ENCODE results near the gene INO80B.

The INO80B gene

GRCh38 chr2:74503506-74504475, 48.9 kb downstream of the INO80B start:
- DNase-seq = no peak

- no peak for DNase-seq
These were observed 49.7 kb downstream of the INO80B start for GRCh38 chr2:74504591-74504990.

DNA sequence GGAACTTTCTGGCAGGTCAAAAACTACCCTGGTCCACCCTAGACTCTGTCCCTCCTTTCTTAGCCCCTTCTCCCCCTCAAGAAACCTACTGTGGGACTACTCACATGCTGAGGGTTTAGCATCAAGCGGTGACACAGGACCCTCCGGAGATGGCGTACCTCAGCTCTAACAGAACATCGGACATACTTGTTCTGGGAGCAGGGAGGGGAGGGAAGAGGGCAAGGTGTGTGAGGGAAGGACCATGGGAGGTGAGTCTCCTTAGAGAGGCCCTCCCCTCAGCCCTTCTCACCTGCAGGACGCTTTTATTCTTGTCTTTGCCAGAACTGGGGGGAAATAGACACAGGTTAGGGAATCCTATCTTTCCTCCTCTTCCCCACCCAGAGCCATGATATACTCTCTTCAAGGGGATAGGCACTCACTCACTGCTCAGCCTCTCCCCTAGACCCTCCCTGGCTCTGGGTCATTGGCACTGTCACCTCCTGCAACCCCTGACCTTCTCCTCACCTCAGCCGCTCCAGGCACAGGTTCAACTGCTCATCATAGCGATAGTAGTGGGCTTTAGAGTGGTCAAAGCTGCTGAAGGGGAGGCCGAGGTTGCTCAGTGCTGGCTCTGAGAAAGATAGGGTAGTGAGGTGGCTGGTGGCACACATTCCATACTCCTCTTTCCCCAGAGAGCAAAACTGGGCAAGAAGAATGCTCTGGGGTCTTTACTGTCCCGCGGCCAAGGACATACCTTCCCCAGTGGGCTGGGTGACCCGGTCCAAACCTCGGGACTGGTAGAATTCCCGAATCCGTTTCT, 50.8 kb downstream of the INO80B start:
- no peak for DNase-seq

DNA sequence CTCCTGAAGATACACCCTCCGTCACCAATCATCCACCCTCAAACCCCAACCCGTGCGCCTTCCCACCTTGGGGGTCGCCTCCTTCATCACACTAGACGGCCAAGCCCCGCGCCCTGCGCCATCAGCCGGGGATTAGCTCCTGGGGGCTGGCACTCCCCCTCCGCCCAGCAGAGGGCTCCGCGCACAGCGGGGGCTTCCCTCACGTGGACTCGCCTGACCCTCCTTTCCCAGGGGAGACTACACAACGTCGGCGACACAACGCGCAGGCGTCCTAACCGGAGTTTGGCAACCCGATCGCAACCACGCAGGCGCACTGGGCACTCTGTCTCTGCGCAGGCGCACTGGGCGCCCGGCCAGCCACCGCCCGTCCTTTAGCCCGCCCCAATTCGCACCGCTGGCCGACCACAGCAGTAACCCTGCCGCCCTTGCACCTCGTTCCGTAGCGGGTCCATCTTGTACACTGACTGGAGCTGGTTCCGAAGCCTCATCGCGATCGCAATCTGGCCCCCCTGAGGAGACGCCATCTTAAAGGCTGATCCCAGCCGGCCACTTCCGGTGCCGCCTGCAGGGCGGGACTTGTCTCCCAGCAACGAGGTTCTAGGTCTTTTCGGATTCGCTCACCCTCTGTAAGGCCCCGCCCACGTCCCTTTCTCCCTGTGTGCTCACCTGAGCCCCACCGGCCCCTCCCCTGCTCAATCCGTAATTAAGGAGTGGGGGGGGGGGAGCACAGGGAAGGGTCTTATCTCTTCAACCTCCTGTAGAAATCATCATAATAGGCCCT, 52.4 kb downstream of the INO80B start, which contains the start of gene PCGF1:
Gene PCGF1, minus strand, starts transcription at position 551 of the 781 bp plus-strand sequence. Its CDS starts 27 bp downstream, at position 524.
- DNase-seq = peak; percentile 93 to 97

Measured in bone marrow (tissue), 2 donors.